ENCODE measurements around the gene MGA. TPM values are rescaled to one million over a fixed set of nuclear protein-coding genes. Genes with fewer than 3 reads are reported as not detected.
A peak's percentile ranks its signal among the peaks of the same experiment; 100 is the strongest.

MGA gene
- total RNA-seq, 4 donors from 2014 or later = 29.7 to 53.8 (median 31.7) TPM

DNA sequence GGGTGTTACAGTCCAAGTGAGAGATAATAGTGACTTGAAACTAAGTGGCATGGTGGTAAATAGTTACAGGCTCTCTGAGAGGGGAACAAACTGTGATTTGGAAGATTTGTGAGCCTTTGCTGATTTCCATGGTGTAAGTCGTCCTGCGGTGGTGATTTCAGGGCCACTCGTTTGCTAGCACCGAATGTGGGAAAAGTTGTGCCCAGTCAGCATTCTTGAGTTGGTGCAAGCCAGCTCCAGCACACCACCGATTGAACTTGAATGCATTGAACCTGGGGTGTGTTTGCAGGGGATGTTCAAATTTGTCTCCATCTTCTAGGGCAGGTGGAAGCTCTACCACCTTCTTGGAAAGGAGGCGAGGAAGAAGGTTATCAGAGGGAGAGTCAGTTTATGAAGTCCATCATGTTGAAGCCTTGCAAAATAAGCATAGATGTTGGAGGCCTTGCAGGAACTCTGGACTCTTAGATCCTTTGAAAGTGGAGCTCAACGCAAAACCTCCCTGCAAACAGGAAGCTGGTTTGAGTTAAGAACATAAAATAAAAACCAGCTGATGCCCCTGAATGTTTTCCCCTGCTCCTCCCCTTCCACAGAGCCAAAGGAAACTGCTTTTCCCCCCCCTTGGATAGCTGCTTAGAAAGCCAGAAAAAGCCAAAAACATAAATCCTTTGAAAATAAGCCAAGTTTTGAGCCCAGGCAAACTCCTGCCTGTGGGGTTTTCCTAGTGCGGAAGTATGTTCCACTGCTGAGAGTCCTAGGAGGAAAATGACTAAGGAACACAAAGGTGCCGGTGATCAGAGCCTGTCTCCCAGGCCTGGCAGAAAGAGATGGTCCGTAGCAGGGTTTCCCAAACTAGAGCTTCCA, 136.0 kb downstream of the MGA start:
- peak overlapping the region; percentile 1 to 78 (median 46) for H3K27ac ChIP-seq

DNA sequence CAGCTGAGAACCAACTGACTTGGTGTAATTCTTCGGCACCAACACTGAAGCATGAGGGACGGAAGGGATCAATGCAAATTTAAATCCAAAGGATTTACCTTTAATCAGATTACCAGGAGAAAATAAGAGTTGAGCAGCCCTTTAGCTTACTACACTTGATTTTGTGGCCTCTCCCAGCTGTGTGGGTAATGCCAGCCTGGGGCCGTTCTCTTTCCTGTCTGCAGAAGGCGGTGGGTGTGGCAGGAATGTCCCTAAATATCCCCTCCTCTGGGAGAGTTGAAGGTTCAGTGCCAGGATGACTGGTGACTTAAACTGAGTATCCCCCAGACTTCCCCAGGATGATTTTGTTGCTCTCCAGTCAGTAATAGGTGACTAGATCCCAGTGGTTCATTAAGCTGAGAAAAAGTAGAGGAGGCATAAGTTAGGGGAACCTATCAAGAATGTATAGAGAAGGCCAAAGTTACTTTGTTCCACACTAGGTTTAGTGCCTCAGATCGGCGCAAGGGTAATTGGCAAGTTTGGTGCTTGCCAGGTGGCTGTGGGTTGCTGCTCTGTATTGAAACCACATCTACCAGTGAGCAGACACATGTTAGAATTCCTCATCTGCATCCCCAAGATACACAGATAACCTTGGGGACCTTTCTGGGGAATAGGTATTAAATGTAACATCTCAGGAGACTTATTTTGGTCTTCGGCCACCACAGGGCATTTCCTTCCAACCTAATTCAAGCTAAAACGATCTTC, 137.2 kb downstream of the MGA start:
- H3K4me3 ChIP-seq = no peak overlapping the region
- peaks cover 0 to 28% (median 0%) of the 10 kb centered on the region in 3 donors for H3K36me3 ChIP-seq
- no peaks in the 10 kb centered on the region for H3K9me3 ChIP-seq
- DNase-seq (ENCODE audit: low spot score in 2 of 2) = no peak
- H3K27ac ChIP-seq = peak overlapping the region in 2 of 4 donors; percentile 58 to 78
- no peaks in the 10 kb centered on the region for H3K27me3 ChIP-seq
- TF ChIP-seq POLR2A (IDR thresholded peaks at IDR 0.05) (no peak), EP300 (IDR thresholded peaks at IDR 0.05) (no peak)
- TF ChIP-seq, protein P1, sequence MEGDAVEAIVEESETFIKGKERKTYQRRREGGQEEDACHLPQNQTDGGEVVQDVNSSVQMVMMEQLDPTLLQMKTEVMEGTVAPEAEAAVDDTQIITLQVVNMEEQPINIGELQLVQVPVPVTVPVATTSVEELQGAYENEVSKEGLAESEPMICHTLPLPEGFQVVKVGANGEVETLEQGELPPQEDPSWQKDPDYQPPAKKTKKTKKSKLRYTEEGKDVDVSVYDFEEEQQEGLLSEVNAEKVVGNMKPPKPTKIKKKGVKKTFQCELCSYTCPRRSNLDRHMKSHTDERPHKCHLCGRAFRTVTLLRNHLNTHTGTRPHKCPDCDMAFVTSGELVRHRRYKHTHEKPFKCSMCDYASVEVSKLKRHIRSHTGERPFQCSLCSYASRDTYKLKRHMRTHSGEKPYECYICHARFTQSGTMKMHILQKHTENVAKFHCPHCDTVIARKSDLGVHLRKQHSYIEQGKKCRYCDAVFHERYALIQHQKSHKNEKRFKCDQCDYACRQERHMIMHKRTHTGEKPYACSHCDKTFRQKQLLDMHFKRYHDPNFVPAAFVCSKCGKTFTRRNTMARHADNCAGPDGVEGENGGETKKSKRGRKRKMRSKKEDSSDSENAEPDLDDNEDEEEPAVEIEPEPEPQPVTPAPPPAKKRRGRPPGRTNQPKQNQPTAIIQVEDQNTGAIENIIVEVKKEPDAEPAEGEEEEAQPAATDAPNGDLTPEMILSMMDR (IDR thresholded peaks at IDR 0.05) = no peak
- peaks cover 0 to 50% (median 21%) of the 10 kb centered on the region in 4 donors for H3K4me1 ChIP-seq
- WGBS, 2 donors = 76 to 78% methylated on average over 8 of the region's 8 CpGs

More for the DNA sequence above, 136.0 kb downstream of the MGA start:
- 37 to 47% methylated on average over 10 of the region's 10 CpGs for WGBS, 2 donors
- TF ChIP-seq EP300 (IDR thresholded peaks at IDR 0.05) = no peak
- TF ChIP-seq POLR2A (IDR thresholded peaks at IDR 0.05) = no peak
- TF ChIP-seq, protein P1 (IDR thresholded peaks at IDR 0.05) = no peak
- Histone ChIP-seq H3K9me3 (no peaks in the 10 kb centered on the region), H3K4me3 (no peak overlapping the region), H3K36me3 (peaks cover 0 to 21% (median 0%) of the 10 kb centered on the region in 3 donors), H3K4me1 (peaks cover 0 to 61% (median 21%) of the 10 kb centered on the region in 4 donors), H3K27me3 (no peaks in the 10 kb centered on the region)
- DNase-seq (ENCODE audit: low spot score in 2 of 2) = no peak

DNA sequence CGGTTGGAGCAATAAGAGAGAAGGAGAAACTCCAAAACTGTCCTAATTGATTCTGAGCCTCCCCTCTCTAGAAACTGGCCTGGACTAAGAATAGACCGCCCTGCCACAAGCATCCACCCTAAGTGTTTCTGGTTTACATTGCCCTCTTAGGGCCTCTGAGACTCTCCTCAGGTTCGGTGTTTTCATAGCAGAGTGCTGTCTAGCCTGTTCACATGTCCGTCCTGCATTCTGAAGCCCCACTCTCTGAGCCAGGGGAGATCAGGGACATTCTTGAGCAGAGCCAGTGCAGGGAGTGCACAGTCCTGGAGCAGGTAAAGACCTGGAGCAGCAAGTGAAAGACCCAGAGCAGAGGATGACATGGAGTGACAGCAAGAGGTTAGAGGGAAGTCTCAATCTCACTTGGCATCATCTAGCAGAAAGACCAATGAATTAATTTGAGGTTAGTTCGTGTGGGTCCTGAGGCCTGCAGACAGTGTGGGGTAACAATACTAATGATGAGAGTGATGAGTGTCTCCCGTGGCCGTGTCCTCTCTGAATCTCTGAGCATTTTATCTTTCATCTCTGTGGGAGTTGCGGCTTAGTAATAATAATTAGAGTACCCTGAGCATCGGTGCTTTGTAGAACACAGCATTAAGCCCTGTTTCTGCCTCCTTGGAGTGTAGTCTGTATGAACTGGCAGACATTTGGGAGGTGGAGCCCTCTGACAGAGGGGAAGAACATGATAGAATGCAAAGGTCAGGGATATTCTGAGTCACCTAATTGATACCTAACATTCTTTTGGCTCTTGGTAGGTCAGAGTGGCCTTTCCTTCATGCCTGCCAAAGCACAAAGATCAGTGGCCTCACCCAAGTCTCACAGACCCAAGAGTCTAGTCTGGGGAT, 138.6 kb downstream of the MGA start:
- TF ChIP-seq, protein P1 (IDR thresholded peaks at IDR 0.05) = no peak
- TF ChIP-seq EP300 (IDR thresholded peaks at IDR 0.05) (no peak), POLR2A (IDR thresholded peaks at IDR 0.05) (no peak)
- Histone ChIP-seq H3K36me3 (peaks cover 0 to 28% (median 0%) of the 10 kb centered on the region in 3 donors), H3K4me1 (peaks cover 0 to 43% (median 21%) of the 10 kb centered on the region in 4 donors), H3K4me3 (no peak overlapping the region), H3K9me3 (no peaks in the 10 kb centered on the region), H3K27me3 (no peaks in the 10 kb centered on the region), H3K27ac (peak overlapping the region in 2 of 4 donors; percentile 38 to 55)
- no peak for DNase-seq (ENCODE audit: low spot score in 2 of 2)
- WGBS, 2 donors = 82% methylated on average over 9 of the region's 9 CpGs

DNA sequence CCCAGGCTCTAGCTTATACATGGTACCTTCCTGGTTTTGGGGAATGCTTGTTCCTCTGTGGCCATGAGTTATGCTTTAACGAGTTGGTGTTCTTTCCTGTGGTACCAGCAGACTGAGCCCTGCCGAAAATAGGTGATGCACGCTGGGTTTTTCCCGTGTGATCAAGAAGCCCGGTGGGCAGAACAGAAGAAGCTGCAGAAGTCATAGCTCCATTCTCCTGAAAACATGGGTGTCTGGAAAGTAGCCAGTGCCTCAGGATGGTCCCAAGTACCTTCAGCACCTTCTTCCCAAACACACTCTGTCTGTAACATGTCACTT, 139.2 kb downstream of the MGA start:
- no peaks in the 10 kb centered on the region for H3K9me3 ChIP-seq
- 88 to 93% methylated on average over 5 of the region's 5 CpGs for WGBS, 2 donors
- TF ChIP-seq POLR2A (IDR thresholded peaks at IDR 0.05) (no peak), EP300 (IDR thresholded peaks at IDR 0.05) (no peak)
- TF ChIP-seq, protein P1 (IDR thresholded peaks at IDR 0.05) = no peak
- peaks cover 0 to 48% (median 21%) of the 10 kb centered on the region in 4 donors for H3K4me1 ChIP-seq
- peaks cover 0 to 28% (median 0%) of the 10 kb centered on the region in 3 donors for H3K36me3 ChIP-seq
- no peak for DNase-seq (ENCODE audit: low spot score in 2 of 2)
- H3K27me3 ChIP-seq = no peaks in the 10 kb centered on the region
- peak overlapping the region in 1 of 4 donors; percentile 55 for H3K27ac ChIP-seq
- no peak overlapping the region for H3K4me3 ChIP-seq

Data from tibial nerve (tissue), 4 donors.